Stimulated activated CD8-positive, alpha-beta memory T cell treated with anti-CD3 and anti-CD28 coated beads, Interleukin-12 subunit alpha, Interleukin-12 subunit beta, amount 100 ng/mL, for 1 hour (primary cell): ENCODE results near the gene ZPBP.
"Not testable (repeated sequence)": the region's sequence is repeated elsewhere in the genome, so short reads cannot be mapped to it uniquely, and the experiment has no call there.

Experiments used
- DNase-seq: peaks from one replicate; pipeline ENCODE4 v3.0.0-alpha.2; 2020; ENCODE audit warnings: low read depth

ZPBP gene

GRCh38 chr7:50041165-50041564 lies 51.9 kb downstream of the ZPBP start:
- DNase-seq: not testable (repeated sequence)

DNA sequence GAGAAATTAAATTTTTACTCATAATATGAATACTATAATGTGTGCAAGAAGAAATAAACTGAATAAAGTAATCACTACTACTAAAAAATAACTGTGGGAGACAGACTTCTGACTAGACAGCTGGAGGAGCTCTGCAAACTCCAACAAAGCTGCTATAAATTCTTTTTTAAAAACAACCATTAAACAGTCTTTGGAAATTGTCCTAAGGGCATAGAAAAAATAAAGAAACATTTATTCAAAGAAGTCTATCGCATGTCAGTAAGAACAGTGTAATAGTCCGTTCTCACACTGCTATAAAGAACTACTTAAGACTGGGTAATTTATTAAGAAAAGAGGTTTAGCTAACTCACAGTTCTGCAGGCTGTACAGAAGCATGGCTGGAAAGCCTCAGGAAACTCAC lies 56.0 kb downstream of the ZPBP start:
- DNase-seq: no peak

DNA sequence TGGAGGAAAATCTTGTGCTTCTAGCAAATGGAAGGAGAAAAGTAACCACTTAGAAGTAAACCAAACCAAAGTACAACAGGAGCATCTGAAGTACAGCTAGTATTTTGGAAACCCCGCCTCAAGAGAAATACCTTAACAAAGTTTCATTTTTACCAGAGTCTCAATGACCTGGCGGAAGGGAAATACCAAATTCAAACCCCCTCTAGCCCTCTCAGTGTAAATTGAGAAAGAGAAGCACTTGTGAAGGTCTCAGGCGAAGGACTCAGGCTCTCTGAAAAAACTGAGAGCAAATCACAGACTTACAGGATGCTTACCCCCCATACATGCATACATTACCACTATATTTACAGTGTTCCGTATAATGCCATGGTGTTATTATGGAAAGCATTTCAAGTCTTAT lies 70.1 kb downstream of the ZPBP start:
- no peak for DNase-seq

DNA sequence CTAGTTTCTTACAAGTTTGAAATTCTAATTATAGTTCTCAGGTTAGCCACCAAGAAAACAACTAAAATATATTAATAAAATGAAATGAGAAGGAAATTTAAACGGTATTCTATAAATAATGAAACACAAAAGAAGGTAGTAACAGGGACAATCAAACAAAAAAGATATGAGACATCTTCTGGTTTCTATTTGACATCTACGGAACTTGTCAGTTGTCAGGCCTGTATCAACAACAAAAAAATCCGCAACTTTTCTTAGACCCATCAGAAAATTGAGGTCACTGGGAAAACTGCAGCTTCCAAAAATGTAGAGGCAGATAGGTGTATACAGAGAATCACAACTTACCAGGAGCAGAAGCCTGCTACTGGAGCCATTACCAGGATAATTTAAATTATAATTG lies 70.6 kb downstream of the ZPBP start:
- no peak for DNase-seq

DNA sequence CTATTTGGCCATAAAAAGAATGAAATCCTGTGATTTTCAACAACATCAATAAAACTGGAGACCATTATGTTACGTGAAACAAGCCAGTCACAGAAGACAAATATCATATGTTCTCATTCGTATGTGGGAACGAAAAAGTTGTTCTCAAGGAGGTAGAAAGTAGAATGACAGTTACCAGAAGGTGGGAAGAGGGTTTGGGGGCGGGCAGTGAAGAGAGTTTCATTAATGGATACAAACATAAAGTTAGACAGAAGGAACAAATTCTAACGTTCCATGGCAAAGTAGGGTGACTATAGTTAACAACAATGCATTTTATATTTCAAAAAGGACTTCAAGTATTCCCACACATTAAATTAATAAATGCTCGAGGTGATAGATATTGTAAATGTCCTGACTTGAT lies 97.4 kb downstream of the ZPBP start:
- DNase-seq: no peak

GRCh38 chr7:49986191-49986590 lies 106.9 kb downstream of the ZPBP start:
- no peak for DNase-seq

GRCh38 chr7:49980465-49980864 lies 112.6 kb downstream of the ZPBP start:
- DNase-seq: no peak

DNA sequence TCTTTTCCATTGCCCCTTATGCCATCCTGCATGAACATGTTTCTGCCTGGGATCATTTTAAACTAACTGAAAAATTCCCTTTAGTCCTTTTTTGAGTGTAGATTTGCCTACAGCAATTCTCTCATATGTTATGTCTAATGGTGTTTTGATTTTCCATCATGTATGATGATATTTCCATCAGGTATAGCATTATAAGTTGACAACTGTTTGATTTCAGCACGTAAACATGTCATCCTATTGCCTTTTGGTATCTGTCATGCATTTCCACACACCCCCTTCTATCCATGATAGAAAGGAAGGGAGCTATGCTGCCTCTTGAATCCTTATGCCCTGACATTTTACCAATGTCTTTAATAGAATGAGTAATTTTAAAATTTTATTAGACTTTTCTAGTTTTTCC lies 116.8 kb downstream of the ZPBP start:
- no peak for DNase-seq

GRCh38 chr7:49974035-49974434 lies 119.0 kb downstream of the ZPBP start:
- DNase-seq: no peak

- DNase-seq: no peak
These were observed 155.4 kb downstream of the ZPBP start for GRCh38 chr7:49937608-49938007.

DNA sequence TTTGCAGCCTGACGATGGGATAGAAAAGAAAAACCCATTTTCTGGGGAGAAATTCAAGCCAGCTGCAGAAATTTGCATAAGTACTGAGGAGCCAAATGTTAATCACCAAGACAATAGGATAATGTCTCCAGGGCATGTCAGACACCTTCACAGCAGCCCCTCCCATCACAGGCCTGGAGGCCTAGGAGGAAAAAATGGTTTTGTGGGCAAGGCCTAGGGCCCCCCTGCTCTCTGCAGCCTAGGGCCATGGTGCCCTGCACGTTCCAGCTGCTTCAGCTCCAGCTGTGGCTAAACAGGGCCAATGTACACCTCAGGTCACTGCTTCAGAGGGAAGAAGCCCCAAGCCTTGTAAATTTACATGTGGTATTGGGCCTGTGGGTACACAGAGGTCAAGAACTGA lies 161.4 kb downstream of the ZPBP start:
- no peak for DNase-seq

DNA sequence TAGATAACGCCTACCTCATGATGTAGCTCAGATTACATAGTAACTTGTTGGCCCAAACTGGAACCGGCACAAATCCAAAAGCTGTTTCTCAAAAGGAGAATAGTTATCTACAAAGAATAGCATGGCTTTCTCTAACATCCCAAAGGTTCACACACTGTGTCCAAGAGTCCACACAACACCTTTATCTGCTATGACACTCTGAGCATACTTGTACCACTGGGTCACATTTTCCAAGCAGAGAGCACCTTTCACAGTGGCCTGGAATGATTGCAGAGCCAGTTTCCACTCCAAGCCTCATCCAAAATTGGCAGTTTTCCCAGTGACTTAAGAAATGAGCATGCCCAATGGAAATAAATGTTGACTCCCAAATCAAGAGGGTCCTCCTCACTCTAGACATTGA lies 164.3 kb downstream of the ZPBP start:
- no peak for DNase-seq

- no peak for DNase-seq
These were observed 165.4 kb downstream of the ZPBP start for GRCh38 chr7:49927631-49928030.

- DNase-seq: no peak
These were observed 166.3 kb downstream of the ZPBP start for GRCh38 chr7:49926720-49927119.

GRCh38 chr7:49911909-49912308 lies 181.1 kb downstream of the ZPBP start:
- DNase-seq: no peak

GRCh38 chr7:49894543-49894942 lies 198.5 kb downstream of the ZPBP start:
- DNase-seq: no peak

DNA sequence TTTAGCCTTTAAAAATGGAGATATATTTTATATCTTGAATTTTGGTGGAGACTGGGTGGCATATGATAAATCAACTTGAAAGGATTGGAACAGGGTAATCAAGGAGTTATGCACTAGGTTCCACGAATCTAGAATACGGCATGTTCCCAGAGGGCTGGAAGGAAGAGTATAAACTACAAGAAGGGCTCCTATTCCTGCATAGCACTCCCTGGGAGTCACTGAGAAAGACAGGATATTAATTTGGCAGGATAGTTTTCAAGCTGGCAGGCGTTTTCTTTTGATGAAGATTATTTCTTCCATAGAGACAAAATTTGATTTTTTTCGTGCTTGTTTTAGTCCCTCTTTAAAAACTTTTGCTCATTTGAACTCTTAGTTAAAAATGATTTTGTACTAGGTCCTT lies 199.9 kb downstream of the ZPBP start:
- DNase-seq: no peak

GRCh38 chr7:49892481-49892880 lies 200.6 kb downstream of the ZPBP start:
- DNase-seq: no peak
